HepG2 (cell line): Measurements from ENCODE around the gene LMTK2. TPM values are rescaled to one million over a fixed set of nuclear protein-coding genes. Genes with fewer than 3 reads are reported as not detected.

Experiments
- ATAC-seq: fragments of 200-7000 bp; cut with Tn5 transposase; 3 replicates; pipeline ENCODE4 v1.9.1; 2020; ENCODE audit warnings: mild to moderate bottlenecking, moderate library complexity
- BruUV-seq: library from RNA; stranded (reverse); fragments of 400-500 nt; replicated peaks from 2 replicates; lab custom pipeline; 2021; lab: Mats Ljungman, UMichigan
- CTCF ChIA-PET: fragments of 300-600 bp; formaldehyde crosslinking; extraction: SDS; loops from one replicate; lab custom pipeline; 2021; ENCODE audit warnings: low total read pairs, inconsistent platforms, low intra/inter-chr PET ratio; lab: Yijun Ruan, JAX
- POLR2A ChIA-PET: fragments of 350-600 bp; sonication (Branson Sonifier 250); formaldehyde crosslinking; loops from one replicate; lab custom pipeline; 2020; ENCODE audit warnings: antibody characterized with exemption, inconsistent platforms; lab: Yijun Ruan, JAX
- DNase-seq: peaks from one replicate; pipeline ENCODE4 v3.0.0-alpha.2; 2015; ENCODE audit warnings: low spot score
- FAIRE-seq: peaks from 3 replicates; lab custom pipeline; 2011; peaks lifted over from hg19 to GRCh38; lab: Jason Lieb, UNC
- H2AFZ ChIP-seq: one replicate; pipeline ENCODE4 v1.6.1; 2011; ENCODE audit warnings: low read length, inconsistent platforms
- H3K27ac ChIP-seq: fragments of 300-600 bp; 3 replicates; pipeline ENCODE4 v1.8.0; 2011; ENCODE audit warnings: mixed run types, mild to moderate bottlenecking, mixed read lengths, low read length, inconsistent platforms; ENCODE audit not compliant: insufficient read depth; ENCODE audit errors: extremely low read length
- H3K27me3 ChIP-seq, 2 experiments: fragments of 200-600 bp in 1 of 2; 2 replicates in 1 of 2; 3 replicates in 1 of 2; pipeline versions ENCODE4 v1.6.0 to v1.8.0; 2011; ENCODE audit warnings: low read length in 2 of 2, mild to moderate bottlenecking in 2 of 2, moderate library complexity in 2 of 2, inconsistent platforms in 1 of 2; ENCODE audit not compliant: insufficient read depth in 2 of 2, control insufficient read depth in 1 of 2
- H3K36me3 ChIP-seq, 2 experiments: fragments of 200-600 bp in 1 of 2; replicated peaks in 1 of 2; 2 replicates in 1 of 2; 3 replicates in 1 of 2; pipeline versions ENCODE4 v1.5.1 to v1.8.0; 2011; ENCODE audit warnings: low read length in 2 of 2, inconsistent platforms in 1 of 2; ENCODE audit not compliant: insufficient read depth in 2 of 2, control insufficient read depth in 1 of 2
- H3K4me1 ChIP-seq: 2 replicates; pipeline ENCODE4 v1.5.1; 2012; ENCODE audit warnings: low read length, inconsistent platforms; ENCODE audit not compliant: insufficient read depth
- H3K4me2 ChIP-seq: 2 replicates; pipeline ENCODE4 v1.6.0; 2011; ENCODE audit warnings: low read depth, low read length, inconsistent platforms
- H3K4me3 ChIP-seq, 3 experiments: fragments of 200-600 bp in 1 of 3; sonication (generic), shearing (Covaris generic) in 1 of 3; replicated peaks in 1 of 3; 2 replicates each; pipeline ENCODE4 v1.5.1; 2011 to 2016; ENCODE audit warnings: low read length in 3 of 3, inconsistent platforms in 2 of 3, low read depth in 2 of 3, mild to moderate bottlenecking in 2 of 3, control low read depth in 1 of 3, mixed read lengths in 1 of 3; ENCODE audit not compliant: insufficient read depth in 1 of 3
- H3K79me2 ChIP-seq: one replicate; pipeline ENCODE4 v1.6.1; 2011; ENCODE audit warnings: low read length, inconsistent platforms; ENCODE audit not compliant: insufficient read depth
- H3K9ac ChIP-seq: 2 replicates; pipeline ENCODE4 v1.6.0; 2011; ENCODE audit warnings: mild to moderate bottlenecking, low read depth, low read length, inconsistent platforms; ENCODE audit not compliant: insufficient read depth
- H3K9me3 ChIP-seq: 2 replicates; pipeline ENCODE4 v1.5.1; 2012; ENCODE audit warnings: mild to moderate bottlenecking, low read length
- H4K20me1 ChIP-seq: 2 replicates; pipeline ENCODE4 v1.6.0; 2011; ENCODE audit warnings: inconsistent platforms, mild to moderate bottlenecking, low read length, moderate library complexity; ENCODE audit not compliant: insufficient read depth
- ARNT ChIP-seq: fragments of 450-650 bp; IDR thresholded peaks from 2 replicates; pipeline ENCODE4 v1.6.1; 2017
- CCDC6 ChIP-seq: sonication (generic); formaldehyde crosslinking; IDR thresholded peaks from 2 replicates; pipeline ENCODE4 v1.8.1; 2022; ENCODE audit warnings: mild to moderate bottlenecking, missing genetic modification reagents, moderate library complexity
- GPN1 ChIP-seq: sonication (generic); formaldehyde crosslinking; IDR thresholded peaks from 2 replicates; pipeline ENCODE4 v1.5.1; 2020; ENCODE audit warnings: missing genetic modification reagents, borderline replicate concordance
- HNRNPUL1 ChIP-seq: fragments of 200-400 bp; formaldehyde crosslinking; IDR thresholded peaks from 2 replicates; pipeline ENCODE4 v1.6.1; 2017; ENCODE audit warnings: low read depth, mild to moderate bottlenecking, low read length, moderate library complexity
- RARG ChIP-seq: sonication (generic); formaldehyde crosslinking; IDR thresholded peaks from 2 replicates; pipeline ENCODE4 v1.4.0; 2020; ENCODE audit warnings: low read depth, mild to moderate bottlenecking, missing genetic modification reagents
- ZBED4 ChIP-seq: sonication (generic); formaldehyde crosslinking; IDR thresholded peaks from 2 replicates; pipeline ENCODE4 v1.4.0; 2020; ENCODE audit warnings: missing genetic modification reagents, borderline replicate concordance
- ZNF234 ChIP-seq: sonication (generic); formaldehyde crosslinking; conservative IDR thresholded peaks from 2 replicates; pipeline ENCODE4 v1.5.1; 2020; ENCODE audit warnings: mild to moderate bottlenecking, missing genetic modification reagents
- ZNF253 ChIP-seq: sonication (generic); formaldehyde crosslinking; IDR thresholded peaks from 2 replicates; pipeline ENCODE4 v1.8.0; 2022; ENCODE audit warnings: mild to moderate bottlenecking, missing genetic modification reagents, borderline replicate concordance
- ZNF30 ChIP-seq: sonication (generic); formaldehyde crosslinking; IDR thresholded peaks from 2 replicates; pipeline ENCODE4 v1.5.0; 2020; ENCODE audit warnings: mild to moderate bottlenecking, missing genetic modification reagents
- ZNF468 ChIP-seq: sonication (generic); formaldehyde crosslinking; IDR thresholded peaks from 2 replicates; pipeline ENCODE4 v1.8.0; 2022; ENCODE audit warnings: mild to moderate bottlenecking, moderate library complexity, missing genetic modification reagents
- WGBS: methylation state at CpG from one replicate; pipeline ENCODE4 v1.1.6; 2017; ENCODE audit warnings: low lambda C conversion rate; 5-methylcytosine and 5-hydroxymethylcytosine counted together
- in situ Hi-C: cut with HindIII; loops from 2 replicates; pipeline ENCODE4 v1.10.0; 2017; ENCODE audit warnings: low pct_unique_long_range_greater_than_20kb; ENCODE audit not compliant: extremely low pct_ligation_motif_present
- intact Hi-C: fragments of 100-400 bp; cut with micrococcal nuclease; formaldehyde crosslinking; loops from one replicate; pipeline ENCODE4 v1.10.0; 2022; ENCODE audit not compliant: unreplicated experiment
- polyA plus RNA-seq, 8 experiments: library from polyadenylated mRNA; depleted of rRNA in 3 of 8; stranded (reverse) in 7 of 8; unstranded in 1 of 8; fragments of >200 nt; fragmentation: Illumina TruSeq in 4 of 8; extraction: Trizol in 4 of 8; gene quantifications; 2 replicates each; pipeline versions ENCODE4 v1.2.1 to v1.2.3, GENCODE V29; 2011 to 2016; ENCODE audit warnings: low read depth in 4 of 8, missing spikeins in 1 of 8, mixed read lengths in 1 of 8; ENCODE audit not compliant: insufficient read depth in 1 of 8
- total RNA-seq, 5 experiments: library from RNA; depleted of rRNA; stranded (reverse); fragments of >200 nt; fragmentation: Illumina TruSeq; extraction: Trizol; gene quantifications; 2 replicates each; pipeline ENCODE4 v1.2.3, GENCODE V29; 2016; ENCODE audit warnings: low read depth in 1 of 5

LMTK2 gene
- total and polyA plus RNA-seq, 2 of the 13 experiments (the other 11 are each of a cell fraction or from before 2014, with no cell fraction given) = 9.5 to 11.7 TPM

GRCh38 chr7:98221611-98222532, 115.2 kb downstream of the LMTK2 start (continued):
- TF ChIP-seq ZBED4 = no peak
- no peak for TF ChIP-seq GPN1 (CRISPR knock-in tag)

- H3K27ac ChIP-seq = no peak overlapping the region
- TF ChIP-seq ARNT (no peak), ZNF253 (CRISPR knock-in tag) (no peak), ZNF30 (CRISPR knock-in tag) (no peak), ZNF234 (no peak), ZNF468 (CRISPR knock-in tag) (no peak), CCDC6 (CRISPR knock-in tag) (no peak), RARG (CRISPR knock-in tag) (no peak), HNRNPUL1 (no peak)
- H3K36me3 ChIP-seq = no peaks in the 10 kb centered on the region
- H2AFZ ChIP-seq = no peak overlapping the region
- BruUV-seq = no TSS peak
- H3K9ac ChIP-seq = no peak overlapping the region
- FAIRE-seq = no peak
- ChIA-PET CTCF (no interaction called here), POLR2A (no interaction called here)
- in situ Hi-C loops = no loop called here
- no peaks in the 10 kb centered on the region for H3K27me3 ChIP-seq
- 96% methylated on average over 10 of the region's 30 CpGs for WGBS
- no peak overlapping the region for H3K4me3 ChIP-seq
- no peak for ATAC-seq
- no peak overlapping the region for H3K4me2 ChIP-seq
- intact Hi-C loops = no loop called here
- DNase-seq = no peak
- peaks cover 36% of the 10 kb centered on the region for H3K4me1 ChIP-seq
- H3K79me2 ChIP-seq = no peaks in the 10 kb centered on the region
- no peaks in the 10 kb centered on the region for H3K9me3 ChIP-seq
- H4K20me1 ChIP-seq = no peaks in the 10 kb centered on the region
Observed at GRCh38 chr7:98222533-98223195, 116.0 kb downstream of the LMTK2 start.
